Testis (tissue), 2 donors: ENCODE data around the gene TPRG1.

Source experiments
- CTCF ChIP-seq, 3 experiments: fragments of 450-650 bp in 2 of 3; fragments of 200-600 bp in 1 of 3; sonication (generic) in 1 of 3; IDR thresholded peaks; one replicate each; pipeline ENCODE4 v1.5.1; 2016 to 2019; ENCODE audit warnings: antibody characterized with exemption in 3 of 3, mild to moderate bottlenecking in 2 of 3, moderate library complexity in 1 of 3
- POLR2A ChIP-seq: fragments of 450-650 bp; IDR thresholded peaks from one replicate; pipeline ENCODE4 v1.6.1; 2017; ENCODE audit warnings: antibody characterized with exemption, mild to moderate bottlenecking, moderate library complexity

GRCh38 chr3:189165092-189165612 lies 6.6 kb upstream of the TPRG1 start:
- no peak for TF ChIP-seq CTCF (IDR thresholded peaks at IDR 0.05)
- TF ChIP-seq POLR2A, result no peak
